ENCODE results near the gene CDK9. TPM values are rescaled to one million over a fixed set of nuclear protein-coding genes. Genes with fewer than 3 reads are reported as not detected.

CDK9 gene
- total RNA-seq, 3 donors from 2014 or later = 60.0 to 70.4 (median 63.9) TPM

GRCh38 chr9:127791085-127791484, 5.3 kb downstream of the CDK9 start:
- H3K9me3 ChIP-seq = no peaks in the 10 kb centered on the region
- no peak overlapping the region for H3K27ac ChIP-seq
- H3K36me3 ChIP-seq = peaks cover 18% of the 10 kb centered on the region
- no peaks in the 10 kb centered on the region for H3K27me3 ChIP-seq
- DNase-seq (ENCODE audit: low spot score in 2 of 2) = no peak
- no peak overlapping the region for H3K4me3 ChIP-seq
- TF ChIP-seq POLR2AphosphoS5 (IDR thresholded peaks at IDR 0.05) = no peak
- TF ChIP-seq, protein P1, sequence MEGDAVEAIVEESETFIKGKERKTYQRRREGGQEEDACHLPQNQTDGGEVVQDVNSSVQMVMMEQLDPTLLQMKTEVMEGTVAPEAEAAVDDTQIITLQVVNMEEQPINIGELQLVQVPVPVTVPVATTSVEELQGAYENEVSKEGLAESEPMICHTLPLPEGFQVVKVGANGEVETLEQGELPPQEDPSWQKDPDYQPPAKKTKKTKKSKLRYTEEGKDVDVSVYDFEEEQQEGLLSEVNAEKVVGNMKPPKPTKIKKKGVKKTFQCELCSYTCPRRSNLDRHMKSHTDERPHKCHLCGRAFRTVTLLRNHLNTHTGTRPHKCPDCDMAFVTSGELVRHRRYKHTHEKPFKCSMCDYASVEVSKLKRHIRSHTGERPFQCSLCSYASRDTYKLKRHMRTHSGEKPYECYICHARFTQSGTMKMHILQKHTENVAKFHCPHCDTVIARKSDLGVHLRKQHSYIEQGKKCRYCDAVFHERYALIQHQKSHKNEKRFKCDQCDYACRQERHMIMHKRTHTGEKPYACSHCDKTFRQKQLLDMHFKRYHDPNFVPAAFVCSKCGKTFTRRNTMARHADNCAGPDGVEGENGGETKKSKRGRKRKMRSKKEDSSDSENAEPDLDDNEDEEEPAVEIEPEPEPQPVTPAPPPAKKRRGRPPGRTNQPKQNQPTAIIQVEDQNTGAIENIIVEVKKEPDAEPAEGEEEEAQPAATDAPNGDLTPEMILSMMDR (IDR thresholded peaks at IDR 0.05) = no peak
- intact Hi-C loops (cut with DNase I; ENCODE audit: low total_unique reads) = no loop called here
- H3K4me1 ChIP-seq = peaks cover 0 to 9% of the 10 kb centered on the region in 2 donors

DNA sequence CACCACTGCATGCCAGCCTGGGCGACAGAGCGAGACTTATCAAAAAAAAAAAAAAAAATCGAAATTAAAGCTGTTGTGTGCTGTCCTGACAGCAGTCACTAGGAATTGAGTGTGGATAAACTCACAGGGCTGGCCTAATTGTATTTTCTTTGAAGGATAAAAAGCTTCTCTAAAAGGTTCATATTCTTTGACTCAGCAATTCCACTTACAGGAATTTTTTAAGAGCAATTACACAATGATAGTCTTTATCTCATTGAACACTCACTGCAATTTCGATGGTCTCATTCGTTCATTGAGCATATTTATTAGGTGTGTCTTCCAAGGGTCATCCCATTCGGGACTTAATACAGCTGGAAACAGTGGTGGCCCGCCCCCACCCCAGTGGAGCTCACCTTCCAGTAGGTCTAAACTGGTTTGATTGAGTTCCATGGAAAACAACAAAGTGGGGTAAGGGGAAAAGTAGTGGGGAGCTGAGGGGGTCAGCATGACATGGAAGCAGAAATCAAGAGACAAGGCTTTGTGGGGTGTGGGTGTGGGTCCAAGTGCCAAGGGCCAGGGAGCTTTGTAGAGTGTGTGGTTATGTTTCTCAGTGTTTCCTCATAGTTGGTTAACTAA, 6.7 kb downstream of the CDK9 start:
- Histone ChIP-seq H3K9me3 (no peaks in the 10 kb centered on the region), H3K36me3 (peaks cover 18% of the 10 kb centered on the region), H3K27ac (peak overlapping the region in 1 of 2 donors; percentile 63), H3K27me3 (no peaks in the 10 kb centered on the region), H3K4me1 (peaks cover 2 to 13% of the 10 kb centered on the region in 2 donors), H3K4me3 (no peak overlapping the region)
- no peak for DNase-seq (ENCODE audit: low spot score in 2 of 2)
- intact Hi-C loops (cut with DNase I; ENCODE audit: low total_unique reads) = no loop called here
- TF ChIP-seq, protein P1 (IDR thresholded peaks at IDR 0.05) = no peak
- TF ChIP-seq POLR2AphosphoS5 (IDR thresholded peaks at IDR 0.05) = no peak
- TF ChIP-seq POLR2A (IDR thresholded peaks at IDR 0.05) = no peak

DNA sequence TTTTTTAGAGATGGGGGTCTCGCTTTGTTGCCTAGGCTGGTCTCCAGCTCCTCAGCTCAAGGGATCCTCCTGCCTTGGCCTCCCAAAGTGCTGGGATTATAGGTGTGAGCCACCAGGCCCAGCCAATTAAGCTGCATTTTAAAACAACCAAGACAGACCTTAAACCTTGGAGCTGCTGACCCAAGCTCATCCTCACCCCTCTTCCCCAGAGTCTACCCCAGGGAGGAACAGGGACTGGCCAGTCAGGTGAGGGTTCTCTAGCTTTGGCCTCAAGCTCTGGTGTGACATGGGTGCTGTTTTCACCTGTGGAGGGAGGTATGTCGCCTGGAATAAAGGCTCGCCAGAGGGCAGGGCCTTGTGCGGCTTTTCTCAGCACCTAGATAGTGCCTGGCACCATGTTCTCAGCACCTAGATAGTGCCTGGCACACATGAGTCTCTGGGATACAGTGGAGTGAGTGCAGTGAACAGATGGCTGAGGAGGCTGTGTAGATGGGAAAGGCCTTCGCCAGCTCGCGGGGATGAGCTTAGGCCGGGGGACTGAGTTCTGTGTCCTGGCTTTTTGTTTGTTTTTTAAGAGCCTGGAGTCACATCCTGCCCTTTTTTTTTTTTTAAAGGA, 7.4 kb downstream of the CDK9 start:
- H3K9me3 ChIP-seq = no peaks in the 10 kb centered on the region
- no peaks in the 10 kb centered on the region for H3K27me3 ChIP-seq
- peak overlapping the region; percentile 29 to 63 for H3K27ac ChIP-seq
- intact Hi-C loops (cut with DNase I; ENCODE audit: low total_unique reads) = no loop called here
- H3K36me3 ChIP-seq = peaks cover 17% of the 10 kb centered on the region
- H3K4me3 ChIP-seq = no peak overlapping the region
- TF ChIP-seq, protein P1 (IDR thresholded peaks at IDR 0.05) = no peak
- no peak for TF ChIP-seq POLR2A (IDR thresholded peaks at IDR 0.05)
- no peak for TF ChIP-seq POLR2AphosphoS5 (IDR thresholded peaks at IDR 0.05)
- DNase-seq (ENCODE audit: low spot score in 2 of 2) = no peak
- peaks cover 2 to 12% of the 10 kb centered on the region in 2 donors for H3K4me1 ChIP-seq

- peaks cover 8% of the 10 kb centered on the region for H3K36me3 ChIP-seq
- H3K27me3 ChIP-seq = no peaks in the 10 kb centered on the region
- intact Hi-C loops (cut with DNase I; ENCODE audit: low total_unique reads) = no loop called here
- no peak overlapping the region for H3K4me3 ChIP-seq
- DNase-seq (ENCODE audit: low spot score in 2 of 2) = no peak
- no peaks in the 10 kb centered on the region for H3K9me3 ChIP-seq
- peaks cover 2 to 12% of the 10 kb centered on the region in 2 donors for H3K4me1 ChIP-seq
- TF ChIP-seq, protein P1 (IDR thresholded peaks at IDR 0.05) = no peak
- TF ChIP-seq POLR2A (IDR thresholded peaks at IDR 0.05) = no peak
- TF ChIP-seq POLR2AphosphoS5 (IDR thresholded peaks at IDR 0.05) = no peak
- H3K27ac ChIP-seq = peak overlapping the region; percentile 20 to 60
These were observed 8.4 kb downstream of the CDK9 start for GRCh38 chr9:127794001-127794791.

All from breast epithelium (tissue), 4 donors.